Esophagus squamous epithelium (tissue), 4 donors: Measurements from ENCODE around the gene FBXO10.

Experiments
- CTCF ChIP-seq, 6 experiments: fragments of 450-650 bp in 4 of 6; fragments of 200-600 bp in 2 of 6; sonication (generic) in 2 of 6; IDR thresholded peaks; one replicate each; pipeline ENCODE4 v1.5.1; 2016 to 2019; ENCODE audit warnings: antibody characterized with exemption in 6 of 6, mild to moderate bottlenecking in 4 of 6, moderate library complexity in 4 of 6
- POLR2A ChIP-seq, 4 donors: fragments of 450-650 bp; IDR thresholded peaks; one replicate each; pipeline ENCODE4 v1.6.1; 2017; ENCODE audit warnings: antibody characterized with exemption in 4 of 4, mild to moderate bottlenecking in 4 of 4, moderate library complexity in 3 of 4

GRCh38 chr9:37550781-37551180 lies 25.4 kb downstream of the FBXO10 start:
- TF ChIP-seq CTCF (IDR thresholded peaks at IDR 0.05) = no peak
- TF ChIP-seq POLR2A (IDR thresholded peaks at IDR 0.05) = no peak
